ENCODE data around the gene ANK3.

Gene ANK3

DNA sequence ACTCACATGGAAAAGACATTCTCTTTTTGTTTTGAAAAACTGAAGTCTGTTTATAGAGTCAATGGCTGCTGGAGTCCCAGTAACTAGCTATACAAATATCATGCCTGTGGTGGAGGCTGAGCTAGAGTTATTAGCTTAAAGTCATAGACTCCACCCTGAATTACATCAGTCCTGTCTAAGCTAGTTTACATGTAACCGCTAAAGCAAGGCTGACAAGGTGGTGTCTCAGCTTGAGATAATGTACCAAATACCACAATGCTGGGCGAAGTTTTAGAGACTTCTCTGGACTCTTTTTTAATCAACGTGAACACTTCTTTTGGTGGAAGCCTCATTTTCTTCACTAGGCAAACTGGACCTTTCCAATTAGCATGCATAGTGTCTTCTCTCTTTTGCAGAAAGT lies 219.4 kb downstream of the ANK3 start:
- Histone ChIP-seq H2BK15ac (ENCODE audit: low read depth, poor library complexity, severe bottlenecking) (no peak overlapping the region), H3K4me1 (ENCODE audit: control insufficient read depth, insufficient read depth, low read depth, low read length) (no peaks in the 10 kb centered on the region), H3K14ac (ENCODE audit: low read length in 2 of 2) (no peak overlapping the region), H4K91ac (ENCODE audit: low read length) (no peak overlapping the region), H3K23ac (ENCODE audit: low read length in 2 of 2) (no peak overlapping the region), H3K4ac (ENCODE audit: low read depth in 1 of 2, low read length in 2 of 2) (no peak overlapping the region), H2BK5ac (ENCODE audit: low read depth, low read length, poor library complexity, severe bottlenecking) (no peak overlapping the region), H2BK120ac (ENCODE audit: low read depth, low read length) (no peak overlapping the region), H3K9me3 (ENCODE audit: control insufficient read depth, low read length) (no peaks in the 10 kb centered on the region), H3K79me1 (replicated peaks; ENCODE audit: low read length, poor library complexity, severe bottlenecking) (no peaks in the 10 kb centered on the region), H3K4me3 (ENCODE audit: insufficient read depth in 1 of 2, low read depth in 1 of 2, low read length in 2 of 2) (no peak overlapping the region), H2AK5ac (ENCODE audit: low read length, severe bottlenecking) (no peak overlapping the region), H3K4me2 (ENCODE audit: low read length, poor library complexity, severe bottlenecking) (no peak overlapping the region), H4K8ac (ENCODE audit: low read length) (no peak overlapping the region), H3K18ac (ENCODE audit: low read depth in 1 of 2, low read length in 2 of 2) (no peak overlapping the region), H3K27me3 (ENCODE audit: control insufficient read depth in 1 of 2, insufficient read depth in 1 of 2, low read length in 2 of 2) (no peaks in the 10 kb centered on the region), H2BK12ac (ENCODE audit: low read length in 2 of 2) (peak overlapping the region in 1 of 2 experiments; percentile 54), H3K9ac (ENCODE audit: low read length) (no peak overlapping the region), H3K27ac (ENCODE audit: low read length, poor library complexity, severe bottlenecking) (no peak overlapping the region), H3K36me3 (ENCODE audit: control insufficient read depth in 1 of 2, insufficient read depth in 2 of 2, low read depth in 1 of 2, low read length in 2 of 2) (no peaks in the 10 kb centered on the region), H2AFZ (ENCODE audit: low read depth, low read length) (no peak overlapping the region)
- WGBS = 84% methylated on average over 3 of the region's 3 CpGs
- peak; percentile 85 for DNase-seq

DNA sequence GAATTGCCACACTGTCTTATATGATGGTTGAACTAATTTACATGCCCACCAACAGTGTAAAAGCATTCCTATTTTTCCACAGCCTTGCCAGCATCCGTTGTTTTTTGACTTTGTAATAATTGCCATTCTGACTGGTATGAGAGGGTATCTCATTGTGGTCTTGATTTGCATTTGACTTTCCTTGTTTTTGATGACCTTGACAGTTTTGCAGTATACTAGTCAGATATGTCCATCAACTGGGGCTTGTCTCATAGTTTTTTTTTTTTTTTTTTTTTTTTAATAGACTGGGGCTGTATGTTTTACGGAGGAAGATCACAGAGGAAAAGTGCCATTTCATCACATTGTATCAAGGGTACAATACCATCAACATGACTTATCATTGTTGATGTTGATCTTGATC lies 220.6 kb downstream of the ANK3 start:
- H3K9me3 ChIP-seq (ENCODE audit: control insufficient read depth, low read length) = no peaks in the 10 kb centered on the region
- H3K18ac ChIP-seq (ENCODE audit: low read depth in 1 of 2, low read length in 2 of 2) = no peak overlapping the region
- H3K4ac ChIP-seq (ENCODE audit: low read depth in 1 of 2, low read length in 2 of 2) = no peak overlapping the region
- no peak overlapping the region for H2AK5ac ChIP-seq (ENCODE audit: low read length, severe bottlenecking)
- 100% methylated on average over 1 of the region's 2 CpGs for WGBS
- H4K8ac ChIP-seq (ENCODE audit: low read length) = no peak overlapping the region
- H3K4me2 ChIP-seq (ENCODE audit: low read length, poor library complexity, severe bottlenecking) = no peak overlapping the region
- no peak overlapping the region for H2BK12ac ChIP-seq (ENCODE audit: low read length in 2 of 2)
- no peak overlapping the region for H4K91ac ChIP-seq (ENCODE audit: low read length)
- no peak overlapping the region for H2BK120ac ChIP-seq (ENCODE audit: low read depth, low read length)
- H2BK15ac ChIP-seq (ENCODE audit: low read depth, poor library complexity, severe bottlenecking) = no peak overlapping the region
- H3K27me3 ChIP-seq (ENCODE audit: control insufficient read depth in 1 of 2, insufficient read depth in 1 of 2, low read length in 2 of 2) = no peaks in the 10 kb centered on the region
- no peak overlapping the region for H2BK5ac ChIP-seq (ENCODE audit: low read depth, low read length, poor library complexity, severe bottlenecking)
- no peak overlapping the region for H3K27ac ChIP-seq (ENCODE audit: low read length, poor library complexity, severe bottlenecking)
- H3K14ac ChIP-seq (ENCODE audit: low read length in 2 of 2) = no peak overlapping the region
- H3K9ac ChIP-seq (ENCODE audit: low read length) = no peak overlapping the region
- H3K4me1 ChIP-seq (ENCODE audit: control insufficient read depth, insufficient read depth, low read depth, low read length) = no peaks in the 10 kb centered on the region
- no peak overlapping the region for H2AFZ ChIP-seq (ENCODE audit: low read depth, low read length)
- no peak for DNase-seq
- H3K23ac ChIP-seq (ENCODE audit: low read length in 2 of 2) = no peak overlapping the region
- no peak overlapping the region for H3K4me3 ChIP-seq (ENCODE audit: insufficient read depth in 1 of 2, low read depth in 1 of 2, low read length in 2 of 2)
- no peaks in the 10 kb centered on the region for H3K36me3 ChIP-seq (ENCODE audit: control insufficient read depth in 1 of 2, insufficient read depth in 2 of 2, low read depth in 1 of 2, low read length in 2 of 2)
- H3K79me1 ChIP-seq (replicated peaks; ENCODE audit: low read length, poor library complexity, severe bottlenecking) = no peaks in the 10 kb centered on the region

DNA sequence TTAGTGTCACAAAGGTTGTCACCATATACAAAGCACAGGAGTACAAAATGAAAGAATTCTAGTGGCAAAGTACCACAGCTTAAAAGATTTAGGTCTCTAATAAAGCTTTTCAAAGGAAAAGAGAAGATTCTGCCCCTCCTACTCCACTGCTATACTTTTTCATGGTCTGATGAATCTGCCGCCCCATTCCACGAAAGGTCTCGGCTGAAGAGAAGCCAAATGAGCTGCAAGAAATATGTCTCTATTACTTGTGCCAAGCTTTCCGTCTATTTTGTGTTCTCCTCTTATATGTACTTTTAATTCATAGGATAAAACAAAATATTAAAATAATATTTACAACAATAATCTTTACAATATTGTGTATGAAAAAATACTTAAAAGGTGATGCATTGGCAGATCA lies 222.6 kb downstream of the ANK3 start:
- Histone ChIP-seq H3K18ac (ENCODE audit: low read depth in 1 of 2, low read length in 2 of 2) (no peak overlapping the region), H3K14ac (ENCODE audit: low read length in 2 of 2) (no peak overlapping the region), H3K4me1 (ENCODE audit: control insufficient read depth, insufficient read depth, low read depth, low read length) (no peaks in the 10 kb centered on the region), H2BK12ac (ENCODE audit: low read length in 2 of 2) (no peak overlapping the region), H2BK15ac (ENCODE audit: low read depth, poor library complexity, severe bottlenecking) (no peak overlapping the region), H4K8ac (ENCODE audit: low read length) (no peak overlapping the region), H3K27ac (ENCODE audit: low read length, poor library complexity, severe bottlenecking) (no peak overlapping the region), H2AFZ (ENCODE audit: low read depth, low read length) (no peak overlapping the region), H2AK5ac (ENCODE audit: low read length, severe bottlenecking) (no peak overlapping the region), H3K9me3 (ENCODE audit: control insufficient read depth, low read length) (no peaks in the 10 kb centered on the region), H3K9ac (ENCODE audit: low read length) (peak overlapping the region; percentile 36), H2BK5ac (ENCODE audit: low read depth, low read length, poor library complexity, severe bottlenecking) (no peak overlapping the region), H3K27me3 (ENCODE audit: control insufficient read depth in 1 of 2, insufficient read depth in 1 of 2, low read length in 2 of 2) (no peaks in the 10 kb centered on the region), H3K4me3 (ENCODE audit: insufficient read depth in 1 of 2, low read depth in 1 of 2, low read length in 2 of 2) (peak overlapping the region in 1 of 2 experiments; percentile 61), H3K79me1 (replicated peaks; ENCODE audit: low read length, poor library complexity, severe bottlenecking) (no peaks in the 10 kb centered on the region), H3K36me3 (ENCODE audit: control insufficient read depth in 1 of 2, insufficient read depth in 2 of 2, low read depth in 1 of 2, low read length in 2 of 2) (no peaks in the 10 kb centered on the region), H3K4ac (ENCODE audit: low read depth in 1 of 2, low read length in 2 of 2) (no peak overlapping the region), H4K91ac (ENCODE audit: low read length) (no peak overlapping the region), H2BK120ac (ENCODE audit: low read depth, low read length) (no peak overlapping the region), H3K23ac (ENCODE audit: low read length in 2 of 2) (no peak overlapping the region), H3K4me2 (ENCODE audit: low read length, poor library complexity, severe bottlenecking) (no peak overlapping the region)
- DNase-seq = no peak
- WGBS = 97% methylated on average over 3 of the region's 4 CpGs

DNA sequence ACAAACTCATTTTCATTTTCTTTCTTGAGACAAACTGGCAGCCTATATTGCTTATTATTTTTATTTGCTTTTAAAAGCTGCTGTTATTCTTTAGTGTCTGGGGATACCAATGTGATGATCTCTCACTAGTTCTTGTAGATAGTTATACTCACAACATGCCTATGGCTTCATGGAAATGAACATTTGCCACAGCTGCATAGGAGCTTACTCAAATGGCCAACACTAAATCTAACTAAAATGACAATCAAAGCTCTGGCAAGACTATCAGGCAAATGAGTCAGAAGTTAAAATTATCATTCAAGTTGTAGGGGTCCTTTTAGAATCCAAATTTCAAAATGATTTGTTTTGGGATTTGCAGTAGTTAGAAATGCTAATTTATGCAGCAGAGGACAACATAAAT lies 225.9 kb downstream of the ANK3 start:
- Histone ChIP-seq H3K18ac (ENCODE audit: low read depth in 1 of 2, low read length in 2 of 2) (no peak overlapping the region), H2BK5ac (ENCODE audit: low read depth, low read length, poor library complexity, severe bottlenecking) (no peak overlapping the region), H3K14ac (ENCODE audit: low read length in 2 of 2) (no peak overlapping the region), H4K91ac (ENCODE audit: low read length) (no peak overlapping the region), H3K23ac (ENCODE audit: low read length in 2 of 2) (no peak overlapping the region), H3K4ac (ENCODE audit: low read depth in 1 of 2, low read length in 2 of 2) (no peak overlapping the region), H3K79me1 (replicated peaks; ENCODE audit: low read length, poor library complexity, severe bottlenecking) (no peaks in the 10 kb centered on the region), H2AK5ac (ENCODE audit: low read length, severe bottlenecking) (no peak overlapping the region), H3K36me3 (ENCODE audit: control insufficient read depth in 1 of 2, insufficient read depth in 2 of 2, low read depth in 1 of 2, low read length in 2 of 2) (no peaks in the 10 kb centered on the region), H3K4me3 (ENCODE audit: insufficient read depth in 1 of 2, low read depth in 1 of 2, low read length in 2 of 2) (no peak overlapping the region), H2AFZ (ENCODE audit: low read depth, low read length) (no peak overlapping the region), H2BK120ac (ENCODE audit: low read depth, low read length) (no peak overlapping the region), H3K4me1 (ENCODE audit: control insufficient read depth, insufficient read depth, low read depth, low read length) (no peaks in the 10 kb centered on the region), H2BK15ac (ENCODE audit: low read depth, poor library complexity, severe bottlenecking) (no peak overlapping the region), H3K9me3 (ENCODE audit: control insufficient read depth, low read length) (no peaks in the 10 kb centered on the region), H3K27me3 (ENCODE audit: control insufficient read depth in 1 of 2, insufficient read depth in 1 of 2, low read length in 2 of 2) (no peaks in the 10 kb centered on the region), H2BK12ac (ENCODE audit: low read length in 2 of 2) (no peak overlapping the region), H3K9ac (ENCODE audit: low read length) (no peak overlapping the region), H4K8ac (ENCODE audit: low read length) (no peak overlapping the region), H3K27ac (ENCODE audit: low read length, poor library complexity, severe bottlenecking) (no peak overlapping the region), H3K4me2 (ENCODE audit: low read length, poor library complexity, severe bottlenecking) (no peak overlapping the region)
- DNase-seq = no peak

Data from mesenchymal stem cell (in vitro differentiated cells and primary cell).